DMS 273 treated with DMSO at 0.1 percent for 48 hours (cell line): ENCODE results near the gene NPY.

Experiments used
- DNase-seq: peaks from one replicate; lab custom pipeline; 2025; lab: John Stamatoyannopoulos, UW

Gene NPY

DNA sequence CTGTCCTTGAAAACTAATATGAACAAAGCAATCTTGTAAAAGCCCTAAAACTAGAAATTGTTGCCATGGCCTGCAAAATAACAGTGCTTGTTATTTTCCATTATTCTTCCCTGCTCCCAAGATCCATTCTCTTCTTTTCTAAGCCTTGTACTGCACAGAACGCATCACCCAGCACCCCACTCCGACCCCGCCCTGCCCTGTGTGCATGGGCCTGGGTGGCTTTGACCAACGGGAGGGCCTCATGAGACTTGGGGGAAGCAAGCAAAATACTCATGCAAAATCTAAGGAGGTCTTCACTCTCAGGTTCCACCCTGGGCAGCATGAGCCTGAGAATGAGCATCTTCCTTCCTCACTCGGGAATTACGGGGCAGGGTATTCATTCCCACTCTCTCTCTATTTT, 32.4 kb downstream of the NPY start:
- no peak for DNase-seq

GRCh38 chr7:24318326-24318725, 34.3 kb downstream of the NPY start:
- peak; percentile 29 for DNase-seq

DNA sequence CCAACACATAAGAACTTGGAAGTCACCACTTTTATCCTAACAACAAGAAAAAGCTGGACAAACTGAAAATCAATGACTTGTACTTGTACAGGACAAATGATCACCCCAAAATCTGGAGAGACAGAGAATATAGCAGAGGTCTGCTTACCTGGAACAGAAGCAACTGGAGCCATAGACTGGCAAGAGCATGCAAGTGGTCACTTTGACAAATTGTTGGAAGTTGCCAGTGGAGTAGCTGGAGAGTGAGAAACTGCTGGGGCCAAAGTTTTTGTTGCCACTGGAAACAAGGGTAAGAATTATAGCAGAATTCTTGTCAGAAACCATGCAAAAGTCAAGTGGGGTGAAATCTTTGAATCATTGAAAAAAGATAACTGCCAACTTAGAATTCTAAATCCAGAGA, 35.2 kb downstream of the NPY start:
- no peak for DNase-seq

DNA sequence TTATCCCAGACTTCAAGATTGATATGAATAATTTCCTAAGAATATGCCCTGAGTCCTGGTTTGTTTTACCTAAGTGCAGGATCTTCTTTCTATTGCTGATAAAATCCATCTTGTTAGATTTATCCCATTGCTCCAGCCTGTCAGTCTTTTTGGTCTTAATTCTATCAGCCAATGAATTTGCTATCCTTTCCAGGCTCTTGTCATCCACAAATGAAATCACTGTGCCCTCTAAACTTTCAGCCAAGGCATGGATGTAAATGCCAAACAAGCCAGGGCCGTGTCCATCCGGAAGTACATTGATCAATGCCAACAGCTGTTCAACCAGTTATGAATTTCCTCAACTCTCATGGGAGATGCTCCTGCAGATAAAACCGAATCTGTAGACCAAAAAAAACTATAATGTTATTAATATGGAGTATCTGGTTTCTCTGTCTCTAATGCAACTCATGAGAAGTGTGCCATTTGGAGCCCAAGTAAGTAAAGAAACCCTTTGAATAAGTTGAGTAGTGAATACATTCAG, 40.0 kb downstream of the NPY start:
- DNase-seq, result no peak

GRCh38 chr7:24325708-24326107, 41.7 kb downstream of the NPY start:
- no peak for DNase-seq

DNA sequence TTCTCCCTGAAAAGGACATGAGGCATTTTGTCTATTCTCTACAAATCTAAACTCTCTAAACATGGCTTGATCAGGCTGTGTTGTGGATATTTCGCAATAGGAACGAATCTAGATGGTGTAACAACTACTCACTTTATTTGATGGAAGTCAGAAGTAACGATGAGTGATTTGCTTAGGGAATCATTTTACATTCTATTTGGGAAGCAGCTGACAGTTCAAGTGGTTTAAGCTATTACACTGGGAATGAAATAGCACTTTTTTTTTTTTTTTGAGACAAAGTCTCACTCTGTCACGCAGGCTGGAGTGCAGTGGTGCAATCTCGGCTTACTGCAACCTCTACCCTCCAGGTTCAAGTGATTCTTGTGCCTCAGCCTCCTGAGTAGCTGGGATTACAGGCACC, 44.1 kb downstream of the NPY start:
- no peak for DNase-seq

- no peak for DNase-seq
These were observed 44.9 kb downstream of the NPY start for GRCh38 chr7:24328894-24329293.

DNA sequence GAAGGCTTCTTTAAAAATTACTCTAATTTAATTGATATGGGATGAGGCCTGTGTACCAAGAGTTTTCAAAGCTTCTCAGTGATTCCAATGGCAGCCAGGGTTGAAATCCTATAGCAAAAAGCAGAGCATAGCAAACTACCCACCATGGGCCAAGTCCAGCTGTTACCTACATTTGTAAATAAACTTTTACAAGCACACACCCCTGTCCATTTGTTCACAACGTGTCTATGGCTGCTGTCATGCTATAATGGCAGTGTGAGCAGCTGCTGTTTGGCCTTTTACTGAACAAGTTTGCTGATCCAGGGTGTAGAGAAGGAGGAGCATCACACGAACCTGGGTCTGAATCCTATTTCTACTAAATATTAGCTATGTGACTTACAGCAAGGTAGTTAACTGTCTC, 50.0 kb downstream of the NPY start:
- peak; percentile 69 for DNase-seq

DNA sequence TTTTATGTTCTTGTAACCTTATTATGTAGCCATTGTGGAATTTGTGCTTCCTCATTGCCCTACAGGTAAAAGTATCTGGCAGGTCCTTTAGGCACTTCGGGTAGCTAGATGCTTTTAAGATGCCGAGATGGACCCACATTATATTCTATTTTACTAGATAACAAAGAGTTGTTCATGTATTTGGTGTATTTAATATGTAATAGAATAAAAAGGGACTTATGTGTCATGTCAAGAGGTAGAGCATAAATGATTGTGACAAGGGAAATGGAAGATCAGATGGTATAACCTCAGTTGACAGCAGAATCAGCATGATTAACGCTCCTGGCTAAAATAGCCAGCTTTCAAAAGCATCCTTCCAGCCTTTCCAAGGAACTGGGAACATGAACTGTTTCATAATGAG, 50.6 kb downstream of the NPY start:
- DNase-seq, result no peak

DNA sequence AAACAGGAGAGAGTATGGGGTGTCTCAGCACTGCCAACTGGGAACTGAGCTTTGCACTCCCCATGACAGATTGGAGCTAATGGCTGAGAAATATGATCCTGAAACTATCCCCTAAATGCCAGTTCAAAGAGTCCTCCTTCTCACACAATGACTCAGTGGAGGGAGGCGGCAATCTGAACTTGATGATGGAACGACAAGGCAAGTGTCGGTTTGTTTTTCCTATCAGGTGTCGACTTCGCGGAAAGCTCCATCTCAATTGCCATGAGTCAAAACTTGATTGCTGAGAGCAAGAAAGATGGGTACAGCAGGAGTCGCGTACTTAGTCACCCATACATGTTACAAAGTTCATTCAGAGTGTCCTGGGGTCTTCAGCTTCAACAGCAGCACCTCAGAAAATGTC, 52.5 kb downstream of the NPY start:
- peak; percentile 85 for DNase-seq

- no peak for DNase-seq
These were observed 53.2 kb downstream of the NPY start for GRCh38 chr7:24337180-24337579.

GRCh38 chr7:24339575-24339974, 55.6 kb downstream of the NPY start:
- DNase-seq, result no peak

- no peak for DNase-seq
These were observed 56.7 kb downstream of the NPY start for GRCh38 chr7:24340727-24341126.
